IMR-90 (cell line): ENCODE measurements around the gene KLHL7. TPM values are rescaled to one million over a fixed set of nuclear protein-coding genes. Genes with fewer than 3 reads are reported as not detected.

Experiments
- ATAC-seq: fragments of 200-7000 bp; cut with Tn5 transposase; 2 replicates; pipeline ENCODE4 v1.9.1; 2020; ENCODE audit warnings: low read depth, mild to moderate bottlenecking, moderate library complexity
- BruUV-seq: library from RNA; stranded (reverse); fragments of 400-500 nt; replicated peaks from 2 replicates; lab custom pipeline; 2021; lab: Mats Ljungman, UMichigan
- CTCF ChIA-PET: fragments of 300-600 bp; formaldehyde crosslinking; extraction: SDS; loops from one replicate; lab custom pipeline; 2021; ENCODE audit warnings: antibody characterized with exemption; lab: Yijun Ruan, JAX
- POLR2A ChIA-PET: fragments of 300-600 bp; sonication (Branson Sonifier 250); formaldehyde crosslinking; loops from one replicate; lab custom pipeline; 2022; ENCODE audit warnings: antibody characterized with exemption; ENCODE audit not compliant: unreplicated experiment; lab: Charles Lee
- DNase-seq: peaks from one replicate; pipeline ENCODE4 v3.0.0; 2013
- H2AFZ ChIP-seq: replicated peaks from 2 replicates; pipeline ENCODE3; 2013; ENCODE audit warnings: low read length, mild to moderate bottlenecking; ENCODE audit not compliant: poor library complexity
- H2AK5ac ChIP-seq: 2 replicates; pipeline ENCODE4 v1.6.1; 2013; ENCODE audit warnings: low read depth, low read length, inconsistent platforms
- H2AK9ac ChIP-seq: replicated peaks from 2 replicates; pipeline ENCODE3; 2013; ENCODE audit warnings: mild to moderate bottlenecking, low read depth, low read length, moderate library complexity; ENCODE audit not compliant: poor library complexity
- H2BK120ac ChIP-seq: 2 replicates; pipeline ENCODE4 v1.6.1; 2013; ENCODE audit warnings: low read depth, low read length, inconsistent platforms
- H2BK15ac ChIP-seq: 3 replicates; pipeline ENCODE4 v1.6.1; 2013; ENCODE audit warnings: low read depth, low read length, inconsistent platforms
- H2BK20ac ChIP-seq: 2 replicates; pipeline ENCODE4 v1.6.1; 2013; ENCODE audit warnings: low read depth, mild to moderate bottlenecking, inconsistent platforms, low read length, moderate library complexity
- H2BK5ac ChIP-seq: 2 replicates; pipeline ENCODE4 v1.6.1; 2013; ENCODE audit warnings: mild to moderate bottlenecking, low read depth, low read length, inconsistent platforms; ENCODE audit not compliant: poor library complexity, severe bottlenecking
- H3K14ac ChIP-seq: replicated peaks from 2 replicates; pipeline ENCODE4 v1.6.1; 2013; ENCODE audit warnings: low read depth, low read length, inconsistent platforms
- H3K18ac ChIP-seq: 2 replicates; pipeline ENCODE4 v1.6.1; 2013; ENCODE audit warnings: low read depth, low read length, control low read depth
- H3K23ac ChIP-seq: 2 replicates; pipeline ENCODE4 v1.6.1; 2013; ENCODE audit warnings: low read depth, low read length, inconsistent platforms
- H3K27ac ChIP-seq: 2 replicates; pipeline ENCODE4 v1.5.1; 2013; ENCODE audit warnings: mild to moderate bottlenecking, control low read depth, low read length; ENCODE audit not compliant: insufficient read depth
- H3K27me3 ChIP-seq: 2 replicates; pipeline ENCODE4 v1.6.1; 2013; ENCODE audit warnings: low read length; ENCODE audit not compliant: control insufficient read depth, insufficient read depth
- H3K36me3 ChIP-seq: 2 replicates; pipeline ENCODE4 v1.6.1; 2013; ENCODE audit warnings: low read length, mixed read lengths; ENCODE audit not compliant: control insufficient read depth, insufficient read depth
- H3K4ac ChIP-seq: 2 replicates; pipeline ENCODE4 v1.6.1; 2013; ENCODE audit warnings: low read depth, low read length, inconsistent platforms
- H3K4me1 ChIP-seq: 2 replicates; pipeline ENCODE4 v1.6.1; 2013; ENCODE audit warnings: low read length, mixed read lengths; ENCODE audit not compliant: control insufficient read depth, insufficient read depth
- H3K4me2 ChIP-seq: 2 replicates; pipeline ENCODE4 v1.6.1; 2013; ENCODE audit warnings: low read depth, mild to moderate bottlenecking, control low read depth, low read length, moderate library complexity
- H3K4me3 ChIP-seq: 2 replicates; pipeline ENCODE4 v1.5.1; 2013; ENCODE audit warnings: low read depth, mild to moderate bottlenecking, control low read depth, low read length, moderate library complexity; ENCODE audit not compliant: insufficient read depth
- H3K56ac ChIP-seq: 2 replicates; pipeline ENCODE4 v1.6.1; 2013; ENCODE audit warnings: low read length, inconsistent platforms; ENCODE audit not compliant: insufficient read depth; ENCODE audit errors: extremely low read depth
- H3K79me1 ChIP-seq, 2 experiments: 2 replicates each; pipeline ENCODE4 v1.6.1; 2013; ENCODE audit warnings: low read length in 2 of 2, inconsistent platforms in 1 of 2, low read depth in 1 of 2
- H3K9ac ChIP-seq: 2 replicates; pipeline ENCODE4 v1.6.1; 2013; ENCODE audit warnings: low read depth, low read length, control low read depth
- H3K9me1 ChIP-seq: 2 replicates; pipeline ENCODE4 v1.6.1; 2013; ENCODE audit warnings: low read length, inconsistent platforms; ENCODE audit not compliant: insufficient read depth
- H3K9me3 ChIP-seq: 2 replicates; pipeline ENCODE4 v1.6.1; 2013; ENCODE audit warnings: low read length; ENCODE audit not compliant: control insufficient read depth, insufficient read depth
- H4K20me1 ChIP-seq: 2 replicates; pipeline ENCODE4 v1.6.1; 2013; ENCODE audit warnings: low read length, inconsistent platforms; ENCODE audit not compliant: insufficient read depth
- H4K5ac ChIP-seq: 2 replicates; pipeline ENCODE4 v1.6.1; 2013; ENCODE audit warnings: mild to moderate bottlenecking, low read depth, low read length, control low read depth
- H4K8ac ChIP-seq, 2 experiments: 2 replicates each; pipeline ENCODE4 v1.6.1; 2013; ENCODE audit warnings: low read depth in 2 of 2, low read length in 2 of 2, control low read depth in 1 of 2, inconsistent platforms in 1 of 2
- H4K91ac ChIP-seq: 2 replicates; pipeline ENCODE4 v1.6.1; 2013; ENCODE audit warnings: low read depth, low read length, inconsistent platforms; ENCODE audit not compliant: insufficient read depth
- BHLHE40 ChIP-seq: fragments of 150-350 bp; IDR thresholded peaks from 2 replicates; pipeline ENCODE4 v1.6.1; 2016; ENCODE audit warnings: mild to moderate bottlenecking, low read depth, low read length
- CEBPB ChIP-seq: IDR thresholded peaks from 2 replicates; pipeline ENCODE4 v1.6.1; 2012; ENCODE audit warnings: low read depth, low read length, improper control_type of control experiment
- CHD1 ChIP-seq: IDR thresholded peaks from 2 replicates; pipeline ENCODE4 v1.6.1; 2012; ENCODE audit warnings: low read depth, low read length, improper control_type of control experiment
- ELK1 ChIP-seq: fragments of 150-350 bp; IDR thresholded peaks from 2 replicates; pipeline ENCODE4 v1.6.1; 2016; ENCODE audit warnings: low read depth, mild to moderate bottlenecking, low read length, moderate library complexity, borderline replicate concordance
- FOS ChIP-seq: fragments of 150-350 bp; IDR thresholded peaks from 2 replicates; pipeline ENCODE4 v1.6.1; 2016; ENCODE audit warnings: low read depth, low read length
- MAFK ChIP-seq: IDR thresholded peaks from 2 replicates; pipeline ENCODE4 v1.6.1; 2012; ENCODE audit warnings: low read depth, low read length, improper control_type of control experiment
- MXI1 ChIP-seq: IDR thresholded peaks from 2 replicates; pipeline ENCODE4 v1.6.1; 2012; ENCODE audit warnings: low read depth, mild to moderate bottlenecking, low read length, moderate library complexity, borderline replicate concordance
- NFE2L2 ChIP-seq: fragments of 150-350 bp; IDR thresholded peaks from 2 replicates; pipeline ENCODE4 v1.6.1; 2016; ENCODE audit warnings: low read depth, mild to moderate bottlenecking, low read length
- POLR2A ChIP-seq: IDR thresholded peaks from 2 replicates; pipeline ENCODE4 v1.6.1; 2012; ENCODE audit warnings: mild to moderate bottlenecking, low read depth, low read length
- RAD21 ChIP-seq: IDR thresholded peaks from 2 replicates; pipeline ENCODE4 v1.6.1; 2012; ENCODE audit warnings: low read length, improper control_type of control experiment
- RCOR1 ChIP-seq: IDR thresholded peaks from 2 replicates; pipeline ENCODE4 v1.6.1; 2012; ENCODE audit warnings: mild to moderate bottlenecking, low read length, improper control_type of control experiment; ENCODE audit not compliant: insufficient replicate concordance
- RFX5 ChIP-seq: IDR thresholded peaks from 2 replicates; pipeline ENCODE4 v1.8.0; 2012; ENCODE audit warnings: low read depth, mild to moderate bottlenecking, low read length, moderate library complexity
- SMC3 ChIP-seq: fragments of 150-350 bp; IDR thresholded peaks from 2 replicates; pipeline ENCODE4 v1.6.1; 2016; ENCODE audit warnings: low read depth, mild to moderate bottlenecking, antibody characterized with exemption, low read length, moderate library complexity
- WGBS, 2 experiments: methylation state at CpG; one replicate each; pipeline versions ENCODE4 v1.1.5 to v1.1.7; 2013; ENCODE audit warnings: missing lambda C conversion rate in 2 of 2; ENCODE audit not compliant: insufficient read length in 1 of 2; ENCODE audit errors: extremely low coverage in 2 of 2; 5-methylcytosine and 5-hydroxymethylcytosine counted together
- dilution Hi-C: fragments of 300-500 bp; cut with HindIII; formaldehyde crosslinking; loops from one replicate; pipeline ENCODE4 v1.14.3; 2018; ENCODE audit warnings: low sequenced_read_pairs; ENCODE audit not compliant: unreplicated experiment
- in situ Hi-C: fragments of 300-500 bp; cut with MboI; formaldehyde crosslinking; loops from 3 replicates; pipeline ENCODE4 v1.14.3; 2019; ENCODE audit warnings: low sequenced_read_pairs, inconsistent platforms, mixed read lengths
- intact Hi-C: fragments of 100-400 bp; cut with micrococcal nuclease; formaldehyde crosslinking; loops from 2 replicates; pipeline ENCODE4 v1.10.0; 2022
- polyA plus RNA-seq, 3 experiments: library from polyadenylated mRNA; depleted of rRNA; stranded (reverse); fragments of >200 nt; gene quantifications; 2 replicates each; pipeline ENCODE4 v1.2.3, GENCODE V29; 2012; ENCODE audit warnings: low replicate concordance in 1 of 3
- total RNA-seq: library from RNA; depleted of rRNA; stranded (reverse); fragments of >200 nt; gene quantifications from 2 replicates; pipeline ENCODE4 v1.2.3, GENCODE V29; 2012
- TF ChIP-seq, protein P1 (sequence below): fragments of 150-350 bp; IDR thresholded peaks from 2 replicates; pipeline ENCODE4 v1.6.1; 2017; ENCODE audit warnings: mild to moderate bottlenecking, antibody characterized with exemption, low read length, low read depth

KLHL7 gene
- total and polyA plus RNA-seq, 2 of the 4 experiments (the other 2 are of a cell fraction): 24.6 to 29.2 TPM

DNA sequence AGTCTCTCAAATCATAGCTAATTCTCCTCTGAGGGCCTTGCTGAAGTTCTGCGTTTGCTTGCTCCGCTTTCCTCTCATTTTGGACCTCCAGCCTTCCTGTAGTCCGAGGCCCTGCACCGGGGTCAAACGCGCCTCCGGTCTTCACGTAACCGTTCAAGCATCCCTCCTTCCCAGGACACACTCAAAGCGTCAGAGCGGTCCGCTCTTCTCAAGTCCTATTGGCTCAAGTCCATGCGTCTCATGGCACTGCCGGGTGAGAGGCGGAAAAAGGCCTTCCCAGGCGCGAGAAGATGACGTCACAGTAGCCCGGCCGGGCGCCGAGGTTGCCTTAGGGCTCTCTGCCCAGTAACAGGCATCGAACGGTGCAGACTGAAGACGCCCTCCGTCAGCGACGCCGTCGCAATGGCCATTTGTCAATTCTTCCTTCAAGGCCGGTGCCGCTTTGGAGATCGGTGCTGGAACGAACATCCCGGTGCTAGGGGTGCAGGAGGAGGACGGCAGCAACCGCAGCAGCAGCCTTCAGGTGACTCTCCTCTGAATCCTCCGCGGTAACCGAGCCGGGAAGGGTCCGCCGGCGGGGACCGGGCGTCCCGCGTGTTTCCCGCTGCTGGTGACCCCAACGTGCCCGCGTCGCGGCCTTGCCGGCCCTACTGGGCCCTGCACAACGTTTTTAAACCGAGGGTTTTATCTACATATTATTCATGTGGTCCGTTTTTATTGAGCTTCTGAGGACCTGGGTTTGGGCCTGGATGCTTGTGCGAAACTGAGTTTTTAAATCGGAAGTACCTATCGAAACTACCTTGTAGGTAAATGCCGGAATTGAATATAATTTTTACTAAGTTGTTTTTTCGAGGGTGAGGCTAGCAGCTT, 76.3 kb downstream of the KLHL7 start, which contains the start of gene NUP42:
NUP42 (plus strand) TSS at position 365 of the 870 bp plus-strand sequence; CDS start at position 403, 38 bp downstream.
- no peak within 1 kb of the TSS for H2AK5ac ChIP-seq
- H3K4me3 ChIP-seq: peak within 1 kb of the TSS; percentile 82
- peak; percentile 96 for ATAC-seq
- peak within 1 kb of the TSS; percentile 98 for H2AFZ ChIP-seq
- H3K23ac ChIP-seq: peak within 1 kb of the TSS; percentile 84
- peak within 1 kb of the TSS; percentile 90 for H4K91ac ChIP-seq
- in situ Hi-C loops (no loop called here), dilution Hi-C loops (no loop called here), intact Hi-C loops (loop anchor here (2.0 to 10.0 kb wide), 2 partner anchors 77 to 293 kb away; partner anchors contain the start of genes IGF2BP3 and KLHL7)
- peak within 1 kb of the TSS; percentile 94 to 99 for H4K8ac ChIP-seq
- H3K36me3 ChIP-seq: no peaks in the 10 kb centered on the region
- H3K27ac ChIP-seq: peak within 1 kb of the TSS; percentile 85
- H3K18ac ChIP-seq: peak within 1 kb of the TSS; percentile 52
- no TSS peak for BruUV-seq
- ChIA-PET CTCF (interaction anchor here (0.6 to 1.0 kb wide), 2 partner anchors 76 to 246 kb away, joined by 3 read pairs; no protein-coding TSS in a partner anchor), POLR2A (interaction anchor here (0.6 to 0.7 kb wide), 2 partner anchors 21 to 153 kb away, joined by 3 to 10 read pairs; no protein-coding TSS in a partner anchor)
- peak within 1 kb of the TSS; percentile 39; the same call in 1 of the 3 replicates for H2BK15ac ChIP-seq
- H3K4ac ChIP-seq: peak within 1 kb of the TSS; percentile 90
- no peaks in the 10 kb centered on the region for H3K9me3 ChIP-seq
- H3K9ac ChIP-seq: peak within 1 kb of the TSS; percentile 86
- peak within 1 kb of the TSS; percentile 68 for H2BK120ac ChIP-seq
- H3K4me2 ChIP-seq: peak within 1 kb of the TSS; percentile 92
- peak within 1 kb of the TSS; percentile 92 for H4K5ac ChIP-seq
- peak within 1 kb of the TSS; percentile 85 for H3K56ac ChIP-seq
- 0% methylated on average over 18 of the region's 63 CpGs; no CpG with 5 or more reads in 1 of the 2 experiments for WGBS, 2 experiments
- DNase-seq: peak; percentile 100
- no peaks in the 10 kb centered on the region for H3K9me1 ChIP-seq
- peak within 1 kb of the TSS; percentile 95 for H3K14ac ChIP-seq
- no peaks in the 10 kb centered on the region for H4K20me1 ChIP-seq
- H2BK5ac ChIP-seq: peak within 1 kb of the TSS; percentile 94
- H3K27me3 ChIP-seq: no peaks in the 10 kb centered on the region
- peak within 1 kb of the TSS; percentile 77 for H2AK9ac ChIP-seq
- peaks cover 10 to 25% of the 10 kb centered on the region in 2 experiments; a peak in 2 of 4 replicates for H3K79me1 ChIP-seq
- H2BK20ac ChIP-seq: 0 out of 2 replicates have a peak within 1 kb of the TSS, but pooled peaks have one; percentile 25
- H3K4me1 ChIP-seq: no peaks in the 10 kb centered on the region
- TF ChIP-seq POLR2A: peak; percentile 72
- TF ChIP-seq, protein P1, sequence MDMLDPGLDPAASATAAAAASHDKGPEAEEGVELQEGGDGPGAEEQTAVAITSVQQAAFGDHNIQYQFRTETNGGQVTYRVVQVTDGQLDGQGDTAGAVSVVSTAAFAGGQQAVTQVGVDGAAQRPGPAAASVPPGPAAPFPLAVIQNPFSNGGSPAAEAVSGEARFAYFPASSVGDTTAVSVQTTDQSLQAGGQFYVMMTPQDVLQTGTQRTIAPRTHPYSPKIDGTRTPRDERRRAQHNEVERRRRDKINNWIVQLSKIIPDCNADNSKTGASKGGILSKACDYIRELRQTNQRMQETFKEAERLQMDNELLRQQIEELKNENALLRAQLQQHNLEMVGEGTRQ: peak; percentile 47; the same call in 1 of the 2 replicates
- TF ChIP-seq CEBPB: 0 out of 2 replicates have a peak, but pooled peaks have one; percentile 20
- 0 out of 2 replicates have a peak, but pooled peaks have one; percentile 15 for TF ChIP-seq FOS
- peak; percentile 84 for TF ChIP-seq RFX5
- TF ChIP-seq BHLHE40: peak; percentile 29; the same call in 1 of the 2 replicates
- TF ChIP-seq SMC3: no peak
- no peak for TF ChIP-seq CHD1
- peak; percentile 43 for TF ChIP-seq RCOR1
- TF ChIP-seq RAD21: no peak
- TF ChIP-seq MAFK: no peak
- TF ChIP-seq MXI1: peak; percentile 81
- TF ChIP-seq ELK1: no peak
- no peak for TF ChIP-seq NFE2L2
